Astrocyte of the cerebellum (primary cell): Measurements from ENCODE around the gene SIAE.

Experiments
- DNase-seq: peaks from one replicate; pipeline ENCODE4 v3.0.0-alpha.2; 2011; ENCODE audit warnings: low read depth
- H3K4me3 ChIP-seq: 2 replicates; pipeline ENCODE4 v1.5.1; 2011; ENCODE audit warnings: mild to moderate bottlenecking, low read depth, low read length, moderate library complexity
- CTCF ChIP-seq: IDR thresholded peaks from 2 replicates; pipeline ENCODE4 v1.5.1; 2012; ENCODE audit warnings: low read length, low read depth, moderate library complexity, mild to moderate bottlenecking; ENCODE audit errors: missing control alignments
- in situ Hi-C: cut with HindIII; loops from 2 replicates; pipeline ENCODE4 v1.10.0; 2017; ENCODE audit warnings: low sequenced_read_pairs

SIAE gene

DNA sequence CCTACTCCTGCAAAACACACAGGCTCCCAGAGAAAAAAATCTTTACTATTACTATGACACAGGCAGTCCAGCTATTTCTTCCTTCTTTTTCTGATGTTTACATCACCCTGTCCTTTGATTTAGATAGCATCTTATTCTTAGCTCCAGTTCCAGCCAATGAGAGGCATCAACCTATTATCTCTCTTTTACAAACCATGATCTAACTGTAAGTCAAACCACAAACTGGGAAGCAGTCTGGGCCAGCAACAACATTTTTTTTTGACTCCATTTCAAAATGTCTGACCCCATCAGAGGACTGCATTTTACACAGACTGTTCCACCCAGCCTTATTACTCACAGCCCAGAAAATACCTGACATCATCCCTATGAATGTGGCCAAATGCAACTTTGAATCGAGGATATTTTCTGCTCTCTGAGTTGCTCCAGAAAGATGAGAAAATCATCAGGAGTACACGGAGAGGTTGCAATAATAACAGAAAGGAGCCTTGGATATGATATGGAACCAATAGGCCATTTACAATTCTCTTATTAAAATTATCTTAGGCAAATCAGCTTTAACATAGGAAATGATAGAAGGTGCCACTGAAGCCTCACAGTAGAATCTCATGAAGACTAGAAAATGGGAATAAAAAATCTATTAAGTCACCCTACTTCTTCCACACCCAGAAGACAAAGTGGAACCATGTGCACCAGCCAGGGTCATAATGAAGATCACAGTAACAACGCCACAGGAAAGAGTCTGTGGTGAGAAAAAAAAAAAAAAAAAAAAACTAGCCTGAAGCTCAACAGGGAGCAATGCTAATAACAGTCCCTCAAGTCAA lies 29.7 kb downstream of the SIAE start:
- in situ Hi-C loops, result no loop called here
- no peak overlapping the region for H3K4me3 ChIP-seq
- TF ChIP-seq CTCF, result no peak
- DNase-seq, result peak; percentile 73

GRCh38 chr11:124643042-124643604 lies 30.4 kb downstream of the SIAE start:
- H3K4me3 ChIP-seq, result no peak overlapping the region
- in situ Hi-C loops, result no loop called here
- no peak for TF ChIP-seq CTCF
- no peak for DNase-seq

DNA sequence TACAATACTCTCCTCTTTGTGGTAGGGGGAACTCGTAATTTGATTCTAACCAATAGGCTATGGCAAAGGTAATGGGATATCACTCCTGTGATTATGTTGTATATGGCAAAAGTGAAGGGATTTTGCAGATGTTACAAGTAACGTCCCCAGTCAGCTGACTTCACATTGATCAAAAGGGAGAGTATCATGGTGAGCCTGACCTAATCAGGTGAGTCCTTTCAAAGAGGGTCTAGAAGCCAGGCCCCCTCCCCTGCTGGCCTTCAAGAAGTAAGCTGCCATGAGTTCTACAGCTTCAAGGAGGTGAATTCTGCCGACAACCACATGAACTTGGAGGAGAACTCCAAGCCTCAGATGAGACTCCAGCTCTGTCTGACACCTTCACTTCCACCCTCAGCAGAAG lies 30.9 kb downstream of the SIAE start:
- TF ChIP-seq CTCF, result no peak
- in situ Hi-C loops, result no loop called here
- H3K4me3 ChIP-seq, result no peak overlapping the region
- no peak for DNase-seq

DNA sequence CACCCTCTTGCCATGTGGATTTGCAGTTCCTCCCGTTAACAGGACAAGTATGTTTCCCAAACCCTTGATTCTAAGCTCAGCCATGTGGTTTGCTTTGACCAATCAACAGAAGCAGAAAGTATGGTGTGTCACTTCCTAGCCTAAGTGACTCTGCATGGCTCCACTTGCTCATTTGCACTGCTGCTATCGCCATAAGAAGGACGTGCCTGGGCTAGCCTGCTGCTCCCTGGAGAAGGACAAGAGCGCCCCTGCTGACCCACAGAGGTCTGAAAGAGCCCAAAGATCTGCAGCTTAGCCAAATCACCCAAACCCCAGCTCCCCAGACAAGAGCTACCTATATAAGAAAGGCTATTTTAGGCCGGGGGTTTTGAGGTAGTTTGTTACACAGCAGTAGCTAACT lies 32.9 kb downstream of the SIAE start:
- no peak for DNase-seq
- in situ Hi-C loops, result no loop called here
- H3K4me3 ChIP-seq, result no peak overlapping the region
- TF ChIP-seq CTCF, result no peak

GRCh38 chr11:124639186-124639585 lies 34.4 kb downstream of the SIAE start:
- TF ChIP-seq CTCF, result no peak
- H3K4me3 ChIP-seq, result no peak overlapping the region
- in situ Hi-C loops, result no loop called here
- no peak for DNase-seq

DNA sequence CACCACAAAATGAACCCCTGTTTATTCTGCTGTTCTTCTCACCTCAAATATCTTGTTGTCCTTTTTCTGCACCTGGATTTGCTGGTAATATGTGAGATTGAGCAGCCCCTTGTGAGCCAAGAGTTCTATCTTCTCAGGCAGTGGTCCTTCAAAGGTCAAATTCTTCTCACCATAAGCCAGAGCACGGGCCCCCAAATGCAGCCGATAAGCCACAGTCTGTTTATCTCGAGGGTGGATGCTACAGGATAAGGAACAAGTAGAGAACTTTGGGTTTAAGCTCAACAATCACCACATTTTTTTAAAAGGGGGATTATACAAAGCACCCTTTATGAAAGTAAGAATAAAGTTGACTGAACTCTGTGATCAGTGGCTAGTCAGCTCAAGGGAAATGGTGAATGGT lies 35.0 kb downstream of the SIAE start:
- in situ Hi-C loops, result no loop called here
- H3K4me3 ChIP-seq, result no peak overlapping the region
- no peak for DNase-seq
- TF ChIP-seq CTCF, result no peak
